Measurements from ENCODE around the gene GPR3. TPM values are rescaled to one million over a fixed set of nuclear protein-coding genes. Genes with fewer than 3 reads are reported as not detected.

Gene GPR3
- total RNA-seq, 4 donors from 2014 or later: 0.55 to 1.9 TPM; not detected in 2

DNA sequence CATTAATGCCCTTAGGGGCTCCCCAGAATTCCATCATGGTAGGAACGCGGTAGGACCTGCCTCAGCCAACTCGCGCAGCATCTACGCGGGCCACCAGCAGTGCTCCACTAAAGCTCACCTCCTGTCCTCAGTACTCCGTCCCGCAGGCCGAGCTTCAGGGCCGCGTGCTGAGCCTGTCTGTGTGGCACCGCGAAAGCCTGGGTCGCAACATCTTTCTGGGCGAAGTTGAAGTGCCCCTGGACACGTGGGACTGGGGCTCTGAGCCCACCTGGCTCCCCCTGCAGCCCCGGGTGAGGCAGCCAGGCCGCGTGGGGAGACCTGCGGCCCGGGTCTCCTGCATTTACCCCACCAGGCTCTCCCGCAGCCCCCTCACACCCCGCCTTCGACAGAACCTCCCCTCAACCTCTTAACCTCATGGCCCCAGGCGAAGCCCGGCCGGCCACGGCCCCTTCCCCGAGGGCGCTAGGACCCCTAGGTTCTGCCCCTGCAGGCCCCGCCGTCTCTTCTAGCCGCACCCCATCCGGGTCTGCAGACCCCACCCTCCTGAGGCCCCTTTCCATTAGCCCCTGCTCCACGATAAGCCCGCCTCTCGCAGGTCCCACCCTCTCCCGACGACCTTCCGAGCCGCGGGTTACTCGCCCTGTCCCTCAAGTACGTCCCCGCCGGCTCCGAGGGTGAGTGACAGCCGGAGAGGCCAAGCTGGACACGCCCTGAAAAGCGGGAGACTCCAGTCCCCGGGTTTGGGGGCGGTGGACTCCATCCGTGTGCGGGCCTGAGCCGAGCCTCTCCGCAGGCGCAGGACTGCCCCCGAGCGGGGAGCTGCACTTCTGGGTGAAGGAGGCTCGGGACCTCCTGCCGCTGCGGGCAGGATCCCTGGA, 41.5 kb upstream of the GPR3 start:
- peaks cover 0 to 4% of the 10 kb centered on the region in 2 donors for H3K27me3 ChIP-seq
- TF ChIP-seq POLR2A (IDR thresholded peaks at IDR 0.05): no peak
- TF ChIP-seq, protein P1, sequence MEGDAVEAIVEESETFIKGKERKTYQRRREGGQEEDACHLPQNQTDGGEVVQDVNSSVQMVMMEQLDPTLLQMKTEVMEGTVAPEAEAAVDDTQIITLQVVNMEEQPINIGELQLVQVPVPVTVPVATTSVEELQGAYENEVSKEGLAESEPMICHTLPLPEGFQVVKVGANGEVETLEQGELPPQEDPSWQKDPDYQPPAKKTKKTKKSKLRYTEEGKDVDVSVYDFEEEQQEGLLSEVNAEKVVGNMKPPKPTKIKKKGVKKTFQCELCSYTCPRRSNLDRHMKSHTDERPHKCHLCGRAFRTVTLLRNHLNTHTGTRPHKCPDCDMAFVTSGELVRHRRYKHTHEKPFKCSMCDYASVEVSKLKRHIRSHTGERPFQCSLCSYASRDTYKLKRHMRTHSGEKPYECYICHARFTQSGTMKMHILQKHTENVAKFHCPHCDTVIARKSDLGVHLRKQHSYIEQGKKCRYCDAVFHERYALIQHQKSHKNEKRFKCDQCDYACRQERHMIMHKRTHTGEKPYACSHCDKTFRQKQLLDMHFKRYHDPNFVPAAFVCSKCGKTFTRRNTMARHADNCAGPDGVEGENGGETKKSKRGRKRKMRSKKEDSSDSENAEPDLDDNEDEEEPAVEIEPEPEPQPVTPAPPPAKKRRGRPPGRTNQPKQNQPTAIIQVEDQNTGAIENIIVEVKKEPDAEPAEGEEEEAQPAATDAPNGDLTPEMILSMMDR (IDR thresholded peaks at IDR 0.05): no peak
- H3K36me3 ChIP-seq: no peaks in the 10 kb centered on the region
- DNase-seq: no peak
- intact Hi-C loops (cut with DNase I; ENCODE audit: low total_unique reads): no loop called here
- H3K4me1 ChIP-seq: no peaks in the 10 kb centered on the region
- H3K4me3 ChIP-seq: no peak overlapping the region
- H3K27ac ChIP-seq: no peak overlapping the region
- no peaks in the 10 kb centered on the region for H3K9me3 ChIP-seq

DNA sequence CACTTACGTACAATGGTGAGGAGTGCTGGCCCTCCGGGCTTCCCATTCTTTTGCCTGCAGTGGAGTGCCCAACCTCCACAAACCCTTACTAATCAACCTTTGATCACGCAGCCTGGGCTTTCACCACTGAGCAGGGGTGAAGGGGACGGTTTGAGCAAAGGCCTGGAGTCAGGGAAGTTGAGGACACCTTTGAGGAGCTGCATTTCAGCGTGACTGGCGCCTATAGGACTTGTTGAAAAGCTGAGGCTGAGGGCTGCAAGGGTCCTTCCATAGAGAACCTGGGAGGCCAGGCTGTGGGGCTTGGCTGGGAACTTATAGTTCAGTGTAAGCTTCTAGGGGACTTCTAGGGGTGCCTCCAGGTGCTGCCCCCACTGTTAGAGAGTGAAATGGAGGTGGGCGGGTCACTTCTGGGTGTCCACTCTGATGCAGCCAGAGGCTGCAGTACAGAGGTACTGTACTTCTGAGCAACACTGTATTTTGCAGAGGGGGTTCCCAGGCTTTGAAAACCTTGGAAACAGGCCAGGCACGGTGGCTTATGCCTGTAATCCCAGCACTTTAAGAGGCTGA, 40.8 kb upstream of the GPR3 start:
- Histone ChIP-seq H3K9me3 (no peaks in the 10 kb centered on the region), H3K4me3 (no peak overlapping the region), H3K36me3 (no peaks in the 10 kb centered on the region), H3K4me1 (no peaks in the 10 kb centered on the region), H3K27ac (no peak overlapping the region), H3K27me3 (peaks cover 0 to 4% of the 10 kb centered on the region in 2 donors)
- no peak for DNase-seq
- intact Hi-C loops (cut with DNase I; ENCODE audit: low total_unique reads): no loop called here
- TF ChIP-seq, protein P1 (IDR thresholded peaks at IDR 0.05): peak in 1 of 4 experiments; percentile 4
- no peak for TF ChIP-seq POLR2A (IDR thresholded peaks at IDR 0.05)

DNA sequence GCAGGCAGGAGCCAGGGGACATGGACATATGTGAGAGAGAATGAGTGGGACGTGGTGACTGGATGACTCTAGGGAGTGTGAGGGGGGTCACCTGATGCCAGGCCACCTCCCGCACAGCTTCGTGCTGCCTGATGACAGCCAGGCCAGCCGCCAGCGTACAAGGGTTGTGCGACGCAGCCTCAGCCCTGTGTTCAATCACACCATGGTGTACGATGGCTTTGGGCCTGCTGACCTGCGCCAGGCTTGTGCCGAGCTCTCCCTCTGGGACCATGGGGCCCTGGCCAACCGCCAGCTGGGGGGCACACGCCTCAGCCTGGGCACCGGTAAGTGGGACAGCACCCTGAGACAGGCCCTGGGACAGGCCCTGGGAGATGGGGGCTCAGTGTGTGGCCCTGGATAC, 39.3 kb upstream of the GPR3 start:
- TF ChIP-seq POLR2A (IDR thresholded peaks at IDR 0.05): no peak
- TF ChIP-seq, protein P1 (IDR thresholded peaks at IDR 0.05): no peak
- H3K27ac ChIP-seq: no peak overlapping the region
- H3K36me3 ChIP-seq: no peaks in the 10 kb centered on the region
- H3K4me3 ChIP-seq: no peak overlapping the region
- no peak for DNase-seq
- H3K27me3 ChIP-seq: peaks cover 0 to 4% of the 10 kb centered on the region in 2 donors
- intact Hi-C loops (cut with DNase I; ENCODE audit: low total_unique reads): no loop called here
- no peaks in the 10 kb centered on the region for H3K9me3 ChIP-seq
- no peaks in the 10 kb centered on the region for H3K4me1 ChIP-seq

DNA sequence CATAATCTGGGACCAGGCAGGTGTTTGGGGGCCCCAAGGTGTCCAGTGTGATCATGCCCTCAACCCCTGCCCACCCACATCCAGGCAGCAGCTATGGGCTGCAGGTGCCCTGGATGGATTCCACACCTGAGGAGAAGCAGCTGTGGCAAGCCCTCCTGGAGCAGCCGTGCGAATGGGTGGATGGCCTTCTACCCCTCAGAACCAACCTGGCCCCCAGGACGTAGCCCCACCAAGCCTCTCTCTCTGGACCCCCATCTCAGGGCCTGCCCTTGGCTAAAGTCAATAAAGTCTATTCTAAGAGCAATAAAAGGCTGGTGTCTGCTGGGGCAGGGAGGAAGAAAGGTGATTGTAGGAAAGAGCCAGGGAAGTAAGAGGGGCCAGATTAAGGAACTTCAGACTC, 38.8 kb upstream of the GPR3 start:
- Histone ChIP-seq H3K36me3 (no peaks in the 10 kb centered on the region), H3K4me1 (no peaks in the 10 kb centered on the region), H3K4me3 (no peak overlapping the region), H3K27ac (no peak overlapping the region), H3K9me3 (no peaks in the 10 kb centered on the region), H3K27me3 (peaks cover 0 to 4% of the 10 kb centered on the region in 2 donors)
- no peak for DNase-seq
- intact Hi-C loops (cut with DNase I; ENCODE audit: low total_unique reads): no loop called here
- TF ChIP-seq, protein P1 (IDR thresholded peaks at IDR 0.05): no peak
- TF ChIP-seq POLR2A (IDR thresholded peaks at IDR 0.05): no peak

DNA sequence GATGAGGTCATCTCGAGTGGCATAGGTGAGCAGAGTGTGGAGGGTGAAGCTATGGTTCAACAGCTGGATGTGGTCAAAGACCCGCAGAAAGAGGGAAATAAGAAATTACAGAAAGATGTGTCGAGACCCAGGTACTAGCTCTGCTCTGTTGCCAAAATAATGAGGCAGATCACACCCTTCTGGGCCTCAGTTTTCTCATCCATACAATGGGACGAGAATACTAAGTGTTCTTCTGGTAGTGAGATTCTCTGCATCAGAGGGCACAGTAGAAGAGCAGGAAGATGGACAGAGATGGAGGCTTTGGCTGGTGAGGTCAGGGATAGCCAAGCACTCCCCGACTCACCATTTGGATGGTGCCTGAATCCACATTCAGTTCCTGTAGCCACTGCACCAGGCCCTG, 36.7 kb upstream of the GPR3 start:
- no peak overlapping the region for H3K4me3 ChIP-seq
- no peak overlapping the region for H3K27ac ChIP-seq
- H3K4me1 ChIP-seq: no peaks in the 10 kb centered on the region
- H3K9me3 ChIP-seq: no peaks in the 10 kb centered on the region
- intact Hi-C loops (cut with DNase I; ENCODE audit: low total_unique reads): loop anchor here (5.0 kb wide), 1 partner anchor 37 kb away; the partner anchor contains the start of gene GPR3
- no peaks in the 10 kb centered on the region for H3K36me3 ChIP-seq
- H3K27me3 ChIP-seq: no peaks in the 10 kb centered on the region
- no peak for TF ChIP-seq POLR2A (IDR thresholded peaks at IDR 0.05)
- TF ChIP-seq, protein P1 (IDR thresholded peaks at IDR 0.05): no peak
- no peak for DNase-seq
